Right renal cortex interstitium (tissue), 3 donors: ENCODE data around the gene KCTD13. TPM values are rescaled to one million over a fixed set of nuclear protein-coding genes. Genes with fewer than 3 reads are reported as not detected.
"Not testable (repeated sequence)": the region's sequence is repeated elsewhere in the genome, so short reads cannot be mapped to it uniquely, and the experiment has no call there.

ENCODE experiments used
- DNase-seq, 3 donors: peaks; one replicate each; pipeline ENCODE4 v3.0.0-alpha.2; 2013; ENCODE audit warnings: low read depth in 3 of 3, low spot score in 2 of 3
- polyA plus RNA-seq, 3 donors: library from polyadenylated mRNA; unstranded; fragments of 120-200 nt; gene quantifications; one replicate each; pipeline ENCODE4 v1.2.1, GENCODE V29; 2013; ENCODE audit not compliant: insufficient read length in 3 of 3

KCTD13 gene
- polyA plus RNA-seq, 3 donors, result 13.8 to 15.7 (median 14.2) TPM

DNA sequence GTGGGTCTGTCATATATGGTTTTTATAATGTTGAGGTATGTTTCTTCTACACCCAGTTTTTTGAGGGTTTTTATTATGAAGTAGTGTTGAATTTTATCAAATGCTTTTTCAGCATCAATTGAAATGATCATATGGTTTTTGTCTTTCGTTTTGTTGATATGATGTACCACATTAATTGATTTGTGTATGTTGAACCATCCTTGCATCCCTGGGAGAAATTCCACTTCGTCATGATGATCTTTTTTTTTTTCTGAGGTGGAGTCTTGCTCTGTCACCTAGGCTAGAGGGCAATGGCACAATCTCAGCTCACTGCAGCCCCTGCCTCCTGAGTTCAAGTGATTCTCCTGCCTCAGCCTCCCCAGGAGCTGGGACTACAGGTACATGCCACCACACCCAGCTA lies 21.9 kb upstream of the KCTD13 start:
- no peak for DNase-seq

DNA sequence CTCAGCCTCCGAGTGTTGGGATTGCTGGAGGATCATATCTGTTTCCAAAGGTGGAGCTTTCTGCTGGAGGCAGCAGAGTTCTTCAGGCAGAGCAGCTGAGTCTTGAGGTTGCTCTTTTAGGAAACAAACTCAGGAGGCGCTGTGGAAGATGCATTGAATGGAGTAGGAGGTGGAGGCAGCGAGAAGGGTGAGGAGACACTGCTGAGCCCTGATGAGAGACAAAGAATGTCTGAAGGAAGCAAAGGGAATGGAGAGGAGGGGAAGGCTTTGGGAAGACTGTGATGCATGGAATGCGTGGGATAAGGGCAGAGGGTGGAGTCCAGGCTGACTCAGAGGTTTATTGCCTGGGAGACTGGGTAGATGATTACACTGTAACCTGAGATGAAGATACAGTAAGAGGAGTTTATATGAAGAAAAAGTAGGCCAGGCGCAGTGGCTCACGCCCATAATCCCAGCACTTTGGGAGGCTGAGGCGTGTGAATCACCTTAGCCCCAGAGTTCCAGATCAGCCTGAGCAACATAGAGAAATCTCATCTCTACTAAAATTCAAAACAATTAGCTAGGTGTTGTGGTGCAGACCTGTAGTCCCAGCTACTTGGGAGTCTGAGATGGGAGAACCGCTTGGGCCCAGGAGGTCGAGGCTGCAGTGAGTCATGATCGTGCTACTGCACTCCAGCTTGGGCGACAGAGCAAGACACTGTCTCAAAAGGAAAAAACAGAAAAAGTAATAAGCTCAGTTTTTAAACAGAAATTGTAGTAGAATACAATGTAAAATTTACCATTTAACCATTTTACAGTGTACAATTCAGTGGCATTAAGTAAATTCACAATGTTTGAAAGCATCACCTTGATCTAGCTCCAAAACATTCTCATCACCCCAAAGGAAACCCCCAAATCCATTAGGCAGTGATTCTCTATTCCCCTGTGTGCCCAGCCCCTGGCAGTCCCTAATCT lies 18.1 kb upstream of the KCTD13 start:
- peak; percentile 67 to 79 (median 72) for DNase-seq

GRCh38 chr16:29940656-29941055 lies 14.6 kb upstream of the KCTD13 start:
- no peak for DNase-seq

DNA sequence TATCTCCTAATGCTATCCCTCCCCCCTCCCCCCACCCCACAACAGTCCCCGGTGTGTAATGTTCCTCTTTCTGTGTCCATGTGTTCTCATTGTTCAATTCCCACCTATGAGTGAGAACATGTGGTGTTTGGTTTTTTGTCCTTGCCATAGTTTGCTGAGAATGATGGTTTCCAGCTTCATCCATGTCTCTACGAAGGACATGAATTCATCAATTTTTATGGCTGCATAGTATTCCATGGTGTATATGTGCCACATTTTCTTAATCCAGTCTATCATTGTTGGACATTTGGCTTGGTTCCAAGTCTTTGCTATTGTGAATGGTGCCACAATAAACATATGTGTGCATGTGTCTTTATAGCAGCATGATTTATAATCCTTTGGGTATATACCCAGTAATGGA lies 5.7 kb upstream of the KCTD13 start:
- DNase-seq, result not testable (repeated sequence)

GRCh38 chr16:29927070-29927905 lies 1.3 kb upstream of the KCTD13 start:
- no peak for DNase-seq

- DNase-seq, result no peak
These were observed 656 bp upstream of the KCTD13 start for GRCh38 chr16:29926711-29927052.

DNA sequence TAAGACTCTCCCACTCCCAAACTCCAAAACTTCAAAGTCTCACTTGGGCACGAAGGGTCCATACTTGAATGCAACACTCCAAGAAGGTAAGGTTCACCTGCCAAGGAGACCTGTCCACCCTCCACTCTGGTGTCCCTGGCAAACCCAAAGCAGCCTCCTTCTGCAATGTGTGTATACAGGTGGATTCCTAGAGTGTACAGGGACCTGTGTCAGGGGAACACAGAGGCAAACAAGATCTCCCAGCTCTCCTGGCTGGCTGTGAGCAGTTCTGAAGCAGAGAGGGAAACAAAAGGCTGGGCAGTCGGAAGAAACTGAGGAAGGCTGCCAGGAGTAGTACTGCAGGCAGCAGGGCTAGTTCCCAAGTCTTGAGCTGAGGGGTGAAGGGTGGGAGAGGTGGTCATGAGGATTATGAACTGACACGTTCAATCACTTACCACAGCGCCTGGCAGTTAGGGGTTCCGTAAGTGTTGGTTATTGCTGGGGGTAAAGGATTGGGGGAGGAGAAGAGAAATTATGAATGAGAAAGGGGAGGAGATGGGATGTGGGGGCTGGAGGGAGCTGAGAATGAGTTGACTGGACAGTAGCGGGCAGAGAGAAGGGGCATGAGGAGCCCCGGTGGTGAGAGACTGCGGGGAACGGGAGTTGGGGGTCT lies 795 bp downstream of the KCTD13 start:
- DNase-seq, result no peak

DNA sequence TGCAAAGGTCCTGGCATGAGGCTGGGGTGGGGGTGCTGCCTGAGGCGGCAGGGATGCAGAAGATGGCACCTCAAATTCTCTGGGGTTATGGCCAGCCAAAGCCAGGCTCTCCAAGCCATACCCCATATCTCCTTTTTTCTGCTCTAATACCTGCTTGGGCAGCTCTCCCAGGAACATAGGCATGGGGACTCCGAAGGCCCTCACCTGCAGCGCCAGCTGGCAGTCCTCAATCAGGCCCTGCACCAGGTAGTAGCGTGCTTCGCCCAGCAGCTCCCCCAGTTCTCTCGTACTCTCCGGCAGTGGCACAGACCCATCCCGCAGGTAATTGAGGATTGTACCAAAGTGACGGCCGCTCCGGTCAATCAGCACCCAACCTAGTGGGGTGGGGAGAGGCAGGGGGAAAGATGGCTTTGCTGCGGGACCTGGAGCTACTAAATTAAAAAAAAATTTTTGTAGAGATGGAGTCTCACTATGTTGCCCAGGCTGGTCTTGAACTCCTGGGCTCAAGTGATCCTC lies 3.0 kb downstream of the KCTD13 start:
- no peak for DNase-seq

GRCh38 chr16:29922326-29922725 lies 3.7 kb downstream of the KCTD13 start:
- DNase-seq, result no peak

- no peak for DNase-seq
These were observed 5.0 kb downstream of the KCTD13 start for GRCh38 chr16:29921034-29921385.

GRCh38 chr16:29920288-29921033 lies 5.6 kb downstream of the KCTD13 start:
- DNase-seq, result no peak

DNA sequence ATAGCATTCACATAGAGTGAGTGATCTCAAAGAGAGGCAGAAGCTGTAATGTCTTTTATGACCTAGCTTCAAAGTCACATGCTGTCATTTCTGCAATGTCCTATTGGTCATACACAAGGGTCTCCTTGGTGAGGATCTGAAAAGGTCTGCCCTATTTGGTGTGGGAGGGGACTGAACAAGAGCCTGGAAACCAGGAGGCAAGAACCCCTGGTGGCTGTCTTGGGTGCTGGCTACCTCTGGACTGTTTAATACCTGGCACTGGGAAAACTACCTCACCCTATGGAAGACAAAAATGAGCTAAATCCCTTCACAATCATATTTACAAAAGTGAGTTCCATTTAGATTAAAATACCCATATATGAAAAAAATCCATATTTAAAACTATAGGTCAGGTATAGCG lies 9.0 kb downstream of the KCTD13 start:
- no peak for DNase-seq

DNA sequence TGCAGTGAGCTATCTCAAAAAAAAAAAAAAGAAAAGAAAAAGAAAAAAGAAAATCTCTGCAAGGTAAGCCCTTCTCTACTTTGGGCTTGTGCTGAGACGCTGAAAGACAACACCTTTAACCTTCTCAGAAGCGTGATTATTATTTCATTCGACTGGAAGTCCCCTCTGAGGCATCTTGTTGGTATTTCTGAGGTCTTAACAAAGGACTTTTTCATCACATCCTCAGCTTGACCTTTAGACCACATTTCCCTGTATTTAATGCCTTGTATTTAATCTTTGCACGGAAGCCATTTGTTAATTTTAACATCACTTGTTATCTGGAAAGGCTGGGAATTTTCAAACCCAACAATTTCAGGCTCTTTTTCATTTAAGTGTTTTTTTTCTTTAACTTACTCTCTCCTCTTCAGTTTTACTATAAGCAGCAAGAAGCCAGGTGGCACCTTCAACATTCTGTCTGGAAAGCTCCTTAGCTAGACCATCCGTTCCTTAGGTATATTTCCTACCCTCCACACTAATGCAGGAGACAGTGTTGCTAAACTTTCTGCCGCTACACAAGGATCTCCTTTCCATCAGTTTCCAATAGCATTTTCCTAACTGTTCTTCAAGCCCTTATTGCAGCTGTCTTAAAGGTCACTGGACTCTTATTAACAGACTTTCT lies 10.3 kb downstream of the KCTD13 start:
- DNase-seq, result no peak

DNA sequence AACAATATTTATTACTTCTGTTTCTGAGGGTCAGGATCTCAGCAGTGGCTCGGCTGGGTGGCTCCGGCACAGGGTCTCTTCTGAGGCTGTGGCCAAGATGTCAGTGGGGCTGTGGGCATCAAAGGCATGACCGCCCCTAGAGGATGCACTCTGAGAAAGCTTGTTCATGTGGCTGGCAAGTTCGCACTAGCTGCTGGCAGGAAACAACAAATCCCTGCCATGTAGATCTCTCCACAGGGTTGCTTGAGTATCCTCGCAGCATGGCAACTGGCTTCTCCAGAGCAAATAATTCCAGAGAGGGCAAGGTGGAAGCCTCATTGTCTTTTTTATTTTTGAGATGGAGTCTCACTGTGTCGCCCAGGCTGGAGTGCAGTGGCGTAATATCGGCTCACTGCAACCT lies 12.5 kb downstream of the KCTD13 start:
- no peak for DNase-seq

GRCh38 chr16:29912087-29912486 lies 13.9 kb downstream of the KCTD13 start:
- no peak for DNase-seq

DNA sequence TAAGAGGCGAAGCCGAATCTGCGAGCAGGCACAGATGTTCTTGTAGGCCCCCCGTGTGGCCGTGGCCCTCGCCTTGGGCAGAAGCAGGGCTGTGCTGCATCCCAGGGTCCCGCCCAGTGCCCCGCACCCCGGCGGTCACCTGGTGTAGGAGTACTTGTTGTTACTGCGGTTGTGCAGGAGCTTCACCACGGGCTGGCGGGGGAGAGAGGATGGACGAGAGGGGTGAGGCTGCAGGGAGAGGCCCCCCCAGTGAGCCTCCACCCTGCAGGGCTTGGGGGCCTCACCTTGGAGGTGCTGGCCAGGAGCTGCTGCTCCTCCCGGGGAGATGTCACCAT lies 14.4 kb downstream of the KCTD13 start:
- no peak for DNase-seq

GRCh38 chr16:29910819-29911675 lies 15.0 kb downstream of the KCTD13 start:
- DNase-seq, result no peak

- not testable (repeated sequence) for DNase-seq
These were observed 16.2 kb downstream of the KCTD13 start for GRCh38 chr16:29909851-29910250.

DNA sequence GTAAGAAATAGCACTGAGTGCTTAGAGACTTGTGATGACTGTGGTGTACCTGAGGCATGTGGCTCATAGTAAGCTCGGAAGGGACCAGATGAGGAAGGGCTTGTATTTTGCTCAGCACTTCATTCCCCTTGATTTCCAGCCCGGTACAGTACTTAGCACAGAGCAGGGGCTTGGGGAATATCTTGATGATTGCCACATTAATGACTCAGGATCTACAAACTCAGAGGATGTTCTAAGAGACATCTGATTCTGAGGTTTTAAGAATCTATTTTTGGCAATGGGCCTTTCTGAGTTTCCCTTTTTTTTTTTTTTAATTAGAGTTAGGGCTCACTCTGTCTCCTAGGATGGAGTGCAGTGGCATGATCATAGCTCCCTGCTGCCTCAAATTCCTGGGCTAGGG lies 16.6 kb downstream of the KCTD13 start:
- no peak for DNase-seq
